H1 (cell line): ENCODE data around the gene KCNH5.

Source experiments
- HDAC6 ChIP-seq: IDR thresholded peaks from one replicate; pipeline ENCODE4 v1.7.1; 2012; ENCODE audit warnings: low read depth, mild to moderate bottlenecking, inconsistent platforms, low read length, moderate library complexity
- JUN ChIP-seq: IDR thresholded peaks from 2 replicates; pipeline ENCODE4 v1.6.1; 2011; ENCODE audit warnings: low read depth, mild to moderate bottlenecking, improper control_type of control experiment, low read length
- MAFK ChIP-seq: IDR thresholded peaks from 2 replicates; pipeline ENCODE4 v1.6.1; 2012; ENCODE audit warnings: low read depth, mild to moderate bottlenecking, improper control_type of control experiment, low read length
- POLR2A ChIP-seq, 2 experiments: IDR thresholded peaks; 1 replicate in 1 of 2; 2 replicates in 1 of 2; pipeline ENCODE4 v1.6.1; 2011; ENCODE audit warnings: low read depth in 2 of 2, low read length in 2 of 2, mild to moderate bottlenecking in 2 of 2; ENCODE audit errors: control extremely low read depth in 1 of 2
- POLR2AphosphoS5 ChIP-seq: IDR thresholded peaks from 2 replicates; pipeline ENCODE4 v1.6.1; 2011; ENCODE audit warnings: low read depth, low read length
- RXRA ChIP-seq: IDR thresholded peaks from 2 replicates; pipeline ENCODE4 v1.6.1; 2011; ENCODE audit warnings: low read depth, mild to moderate bottlenecking, low read length, moderate library complexity; ENCODE audit not compliant: insufficient read depth
- TAF1 ChIP-seq: IDR thresholded peaks from 2 replicates; pipeline ENCODE4 v1.6.1; 2011; ENCODE audit warnings: mild to moderate bottlenecking, low read depth, low read length
- TF ChIP-seq, protein P1 (sequence below), 3 experiments: IDR thresholded peaks; 1 replicate in 2 of 3; 2 replicates in 1 of 3; pipeline versions ENCODE4 v1.5.1 to v1.6.1; 2011; ENCODE audit warnings: low read length in 3 of 3, mild to moderate bottlenecking in 3 of 3, inconsistent platforms in 2 of 3, low read depth in 1 of 3, moderate library complexity in 1 of 3; ENCODE audit not compliant: insufficient read depth in 1 of 3; ENCODE audit errors: control extremely low read depth in 1 of 3

DNA sequence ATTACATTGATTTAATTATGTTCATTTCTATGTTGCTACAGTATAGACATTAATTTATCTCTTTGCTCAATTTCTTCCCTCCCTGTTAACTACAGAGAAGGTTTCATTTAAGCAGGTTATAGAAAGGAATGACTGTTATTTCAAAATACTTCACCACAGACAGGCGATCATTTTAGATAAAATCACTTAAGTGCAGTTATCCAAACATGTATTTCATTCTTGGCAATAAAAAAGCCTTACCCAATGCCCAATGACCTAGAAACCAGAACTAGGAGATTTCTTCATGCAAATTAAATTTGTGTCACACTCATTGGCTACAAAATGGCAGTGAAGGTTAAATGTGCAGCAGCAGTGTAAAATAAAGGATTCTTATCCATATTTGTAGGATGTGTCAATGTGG, 266.4 kb downstream of the KCNH5 start:
- TF ChIP-seq RXRA (no peak), POLR2A (IDR thresholded peaks at IDR 0.05; ENCODE audit: control extremely low read depth in 1 of 2, low read depth in 2 of 2, low read length in 2 of 2) (no peak), HDAC6 (no peak), POLR2AphosphoS5 (no peak), MAFK (no peak), JUN (no peak), TAF1 (no peak)
- TF ChIP-seq, protein P1, sequence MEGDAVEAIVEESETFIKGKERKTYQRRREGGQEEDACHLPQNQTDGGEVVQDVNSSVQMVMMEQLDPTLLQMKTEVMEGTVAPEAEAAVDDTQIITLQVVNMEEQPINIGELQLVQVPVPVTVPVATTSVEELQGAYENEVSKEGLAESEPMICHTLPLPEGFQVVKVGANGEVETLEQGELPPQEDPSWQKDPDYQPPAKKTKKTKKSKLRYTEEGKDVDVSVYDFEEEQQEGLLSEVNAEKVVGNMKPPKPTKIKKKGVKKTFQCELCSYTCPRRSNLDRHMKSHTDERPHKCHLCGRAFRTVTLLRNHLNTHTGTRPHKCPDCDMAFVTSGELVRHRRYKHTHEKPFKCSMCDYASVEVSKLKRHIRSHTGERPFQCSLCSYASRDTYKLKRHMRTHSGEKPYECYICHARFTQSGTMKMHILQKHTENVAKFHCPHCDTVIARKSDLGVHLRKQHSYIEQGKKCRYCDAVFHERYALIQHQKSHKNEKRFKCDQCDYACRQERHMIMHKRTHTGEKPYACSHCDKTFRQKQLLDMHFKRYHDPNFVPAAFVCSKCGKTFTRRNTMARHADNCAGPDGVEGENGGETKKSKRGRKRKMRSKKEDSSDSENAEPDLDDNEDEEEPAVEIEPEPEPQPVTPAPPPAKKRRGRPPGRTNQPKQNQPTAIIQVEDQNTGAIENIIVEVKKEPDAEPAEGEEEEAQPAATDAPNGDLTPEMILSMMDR (IDR thresholded peaks at IDR 0.05; ENCODE audit: control extremely low read depth in 1 of 3, insufficient read depth in 1 of 3, low read depth in 1 of 3, low read length in 3 of 3) = no peak
